GM10847 (cell line): ENCODE data around the gene LMBR1L.

ENCODE experiments used
- POLR2A ChIP-seq: IDR thresholded peaks from 2 replicates; pipeline ENCODE4 v1.6.1; 2011; ENCODE audit not compliant: insufficient read length; ENCODE audit errors: extremely low read depth

The LMBR1L gene

GRCh38 chr12:49093792-49094159 is 16.9 kb downstream of the LMBR1L start:
- no peak for TF ChIP-seq POLR2A

- TF ChIP-seq POLR2A, result no peak
Observed at GRCh38 chr12:49092816-49093406, 17.7 kb downstream of the LMBR1L start.

GRCh38 chr12:49092086-49092815 is 18.4 kb downstream of the LMBR1L start:
- TF ChIP-seq POLR2A, result no peak

GRCh38 chr12:49091836-49092085 is 18.9 kb downstream of the LMBR1L start:
- no peak for TF ChIP-seq POLR2A

- TF ChIP-seq POLR2A, result no peak
Observed at GRCh38 chr12:49091056-49091835, 19.4 kb downstream of the LMBR1L start.

GRCh38 chr12:49089821-49090773 is 20.6 kb downstream of the LMBR1L start:
- no peak for TF ChIP-seq POLR2A

GRCh38 chr12:49088932-49089330 is 21.7 kb downstream of the LMBR1L start:
- no peak for TF ChIP-seq POLR2A

- TF ChIP-seq POLR2A, result no peak
Observed at GRCh38 chr12:49088150-49088931, 22.3 kb downstream of the LMBR1L start.

GRCh38 chr12:49086116-49086515 is 24.5 kb downstream of the LMBR1L start:
- no peak for TF ChIP-seq POLR2A

- TF ChIP-seq POLR2A, result no peak
Observed at GRCh38 chr12:49084438-49084837, 26.2 kb downstream of the LMBR1L start.

GRCh38 chr12:49079793-49080192 is 30.9 kb downstream of the LMBR1L start:
- TF ChIP-seq POLR2A, result no peak

- no peak for TF ChIP-seq POLR2A
Observed at GRCh38 chr12:49070971-49071370, 39.7 kb downstream of the LMBR1L start.

- peak; percentile 32 for TF ChIP-seq POLR2A
Observed at GRCh38 chr12:49069507-49070346, 40.9 kb downstream of the LMBR1L start, which contains the start of gene RHEBL1. Gene RHEBL1 (minus strand): TSS chr12:49069979. CDS start chr12:49069785, 194 bp downstream.
